Keratinocyte (primary cell): ENCODE measurements around the gene ACOXL. TPM values are rescaled to one million over a fixed set of nuclear protein-coding genes. Genes with fewer than 3 reads are reported as not detected.

Source experiments
- DNase-seq: peaks from one replicate; pipeline ENCODE4 v3.0.0-alpha.2; 2011; ENCODE audit warnings: low read depth, missing footprints, low spot score
- FAIRE-seq: peaks from 2 replicates; lab custom pipeline; 2011; peaks lifted over from hg19 to GRCh38; lab: Jason Lieb, UNC
- H2AFZ ChIP-seq: 2 replicates; pipeline ENCODE4 v1.6.0; 2012; ENCODE audit warnings: low read length, control low read depth, inconsistent platforms; ENCODE audit not compliant: control insufficient read depth
- H3K27ac ChIP-seq: 2 replicates; pipeline ENCODE4 v1.5.1; 2011; ENCODE audit warnings: low read length; ENCODE audit not compliant: control insufficient read depth, insufficient read depth
- H3K27me3 ChIP-seq: 3 replicates; pipeline ENCODE4 v1.6.0; 2011; ENCODE audit warnings: low read length; ENCODE audit not compliant: control insufficient read depth, insufficient read depth; ENCODE audit errors: extremely low read depth
- H3K36me3 ChIP-seq, 2 experiments: 2 replicates in 1 of 2; 3 replicates in 1 of 2; pipeline ENCODE4 v1.5.1; 2011; ENCODE audit warnings: low read length in 2 of 2, mild to moderate bottlenecking in 1 of 2; ENCODE audit not compliant: control insufficient read depth in 2 of 2, insufficient read depth in 2 of 2; ENCODE audit errors: extremely low read depth in 1 of 2
- H3K4me1 ChIP-seq: 3 replicates; pipeline ENCODE4 v1.5.1; 2011; ENCODE audit warnings: low read length; ENCODE audit not compliant: control insufficient read depth, insufficient read depth; ENCODE audit errors: extremely low read depth
- H3K4me2 ChIP-seq: 3 replicates; pipeline ENCODE4 v1.6.0; 2011; ENCODE audit warnings: low read depth, low read length; ENCODE audit not compliant: control insufficient read depth, insufficient read depth; ENCODE audit errors: extremely low read depth
- H3K4me3 ChIP-seq, 3 experiments: fragments of 200-600 bp in 1 of 3; sonication (generic) in 1 of 3; 2 replicates in 2 of 3; 3 replicates in 1 of 3; pipeline ENCODE4 v1.5.1; 2011 to 2016; ENCODE audit warnings: low read length in 3 of 3, mild to moderate bottlenecking in 3 of 3, control low read depth in 2 of 3, inconsistent platforms in 1 of 3, low read depth in 1 of 3, mixed read lengths in 1 of 3, mixed run types in 1 of 3, moderate library complexity in 1 of 3; ENCODE audit not compliant: control insufficient read depth in 2 of 3, insufficient read depth in 2 of 3; ENCODE audit errors: extremely low read depth in 1 of 3
- H3K79me2 ChIP-seq: 2 replicates; pipeline ENCODE4 v1.6.0; 2012; ENCODE audit warnings: low read length; ENCODE audit not compliant: control insufficient read depth, insufficient read depth
- H3K9ac ChIP-seq: 3 replicates; pipeline ENCODE4 v1.6.0; 2011; ENCODE audit warnings: low read length; ENCODE audit not compliant: control insufficient read depth, insufficient read depth; ENCODE audit errors: extremely low read depth
- H3K9me1 ChIP-seq: 3 replicates; pipeline ENCODE4 v1.6.0; 2011; ENCODE audit warnings: low read length; ENCODE audit not compliant: control insufficient read depth, insufficient read depth; ENCODE audit errors: extremely low read depth
- H3K9me3 ChIP-seq: 2 replicates; pipeline ENCODE4 v1.5.1; 2012; ENCODE audit warnings: low read depth, low read length; ENCODE audit not compliant: control insufficient read depth
- H4K20me1 ChIP-seq: 3 replicates; pipeline ENCODE4 v1.6.0; 2011; ENCODE audit warnings: low read length; ENCODE audit not compliant: control insufficient read depth, insufficient read depth; ENCODE audit errors: extremely low read depth
- EZH2 ChIP-seq: IDR thresholded peaks from one replicate; pipeline ENCODE4 v1.6.1; 2012; ENCODE audit warnings: inconsistent platforms, mild to moderate bottlenecking, low read length, moderate library complexity
- dilution Hi-C: fragments of 300-500 bp; cut with MboI; formaldehyde crosslinking; loops from one replicate; pipeline ENCODE4 v1.7.0; 2020; ENCODE audit warnings: low sequenced_read_pairs; ENCODE audit not compliant: extremely low pct_ligation_motif_present
- polyA plus RNA-seq, 5 experiments: library from polyadenylated mRNA; depleted of rRNA in 3 of 5; stranded (reverse) in 3 of 5; stranded (forward) in 1 of 5; unstranded in 1 of 5; fragments of >200 nt; gene quantifications; 1 replicate in 1 of 5; 2 replicates in 3 of 5; 3 replicates in 1 of 5; pipeline versions ENCODE4 v1.2.1 to v1.2.3, GENCODE V29; 2011 to 2012; ENCODE audit warnings: missing spikeins in 2 of 5, low read depth in 1 of 5, low replicate concordance in 1 of 5

The ACOXL gene
- polyA plus RNA-seq, 1 donor (not counting 4 experiments of a cell fraction or from before 2014, with no cell fraction given): 0.04 TPM

- H3K9ac ChIP-seq: no peak overlapping the region
- H3K27me3 ChIP-seq: no peaks in the 10 kb centered on the region
- DNase-seq: no peak
- H3K4me2 ChIP-seq: no peak overlapping the region
- H2AFZ ChIP-seq: no peak overlapping the region
- H4K20me1 ChIP-seq: no peaks in the 10 kb centered on the region
- no peak overlapping the region for H3K4me3 ChIP-seq
- H3K79me2 ChIP-seq: no peaks in the 10 kb centered on the region
- no peak for FAIRE-seq
- no peaks in the 10 kb centered on the region for H3K9me3 ChIP-seq
- no peak overlapping the region for H3K27ac ChIP-seq
- no peak for TF ChIP-seq EZH2
- H3K9me1 ChIP-seq: no peaks in the 10 kb centered on the region
- H3K36me3 ChIP-seq: peaks cover 0 to 7% of the 10 kb centered on the region in 2 experiments
- H3K4me1 ChIP-seq: peaks cover 18% of the 10 kb centered on the region
- dilution Hi-C loops: no loop called here
Measured at GRCh38 chr2:111167863-111168162, 435.4 kb downstream of the ACOXL start.

Other genes with a start within 250 kb of the ACOXL start
- gene RGPD6, start 155.4 kb upstream of the ACOXL start, polyA plus RNA-seq: 6.3 to 15.6 TPM (median 8.5 TPM) in 3 replicates
- 3.8 to 24.7 TPM (median 16.4 TPM) in 3 replicates for gene BUB1, start 54.5 kb upstream of the ACOXL start, polyA plus RNA-seq